ENCODE results near the gene IP6K1. TPM values are rescaled to one million over a fixed set of nuclear protein-coding genes. Genes with fewer than 3 reads are reported as not detected.
A peak's percentile ranks its signal among the peaks of the same experiment; 100 is the strongest.

IP6K1 gene
- polyA plus RNA-seq, 1 donor (not counting 4 experiments of a cell fraction or from before 2014, with no cell fraction given): 24.5 TPM

DNA sequence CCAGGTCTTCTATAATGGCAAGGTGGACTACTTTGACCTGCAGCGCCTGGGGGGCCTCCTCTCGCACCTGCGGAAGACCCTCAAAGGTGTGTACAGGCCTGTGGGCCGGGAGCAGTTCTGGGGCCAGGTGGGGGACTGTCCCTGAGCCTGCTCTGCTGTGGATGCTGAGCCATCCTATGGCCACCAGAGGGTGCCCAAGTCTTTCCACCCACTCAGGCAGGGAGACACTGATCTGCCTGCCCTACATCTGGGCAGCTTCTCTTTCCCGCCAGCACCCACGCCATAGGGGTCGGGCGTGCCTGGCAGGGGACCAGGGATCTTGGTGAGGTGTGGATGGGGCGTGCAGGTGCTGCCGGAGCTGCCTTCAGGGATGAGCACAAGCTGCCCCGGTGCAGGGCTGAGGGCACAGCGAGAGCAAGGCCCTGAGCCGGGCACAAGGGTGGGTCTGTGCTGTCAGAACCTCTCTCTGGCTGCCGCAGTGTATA lies 82.9 kb downstream of the IP6K1 start:
- Histone ChIP-seq H3K4me1 (ENCODE audit: control insufficient read depth, extremely low read depth, insufficient read depth, low read length) (peaks cover 4% of the 10 kb centered on the region), H3K9me3 (ENCODE audit: control insufficient read depth, low read depth, low read length) (no peaks in the 10 kb centered on the region), H3K4me3 (ENCODE audit: control insufficient read depth in 2 of 3, extremely low read depth in 1 of 3, insufficient read depth in 2 of 3, low read depth in 1 of 3, low read length in 3 of 3) (no peak overlapping the region), H3K9ac (ENCODE audit: control insufficient read depth, extremely low read depth, insufficient read depth, low read length) (no peak overlapping the region), H2AFZ (ENCODE audit: control insufficient read depth, low read length) (no peak overlapping the region), H3K27ac (ENCODE audit: control insufficient read depth, insufficient read depth, low read length) (no peak overlapping the region), H3K79me2 (ENCODE audit: control insufficient read depth, insufficient read depth, low read length) (no peaks in the 10 kb centered on the region), H4K20me1 (ENCODE audit: control insufficient read depth, extremely low read depth, insufficient read depth, low read length) (no peaks in the 10 kb centered on the region), H3K27me3 (ENCODE audit: control insufficient read depth, extremely low read depth, insufficient read depth, low read length) (no peaks in the 10 kb centered on the region), H3K9me1 (ENCODE audit: control insufficient read depth, extremely low read depth, insufficient read depth, low read length) (no peaks in the 10 kb centered on the region), H3K36me3 (ENCODE audit: control insufficient read depth in 2 of 2, extremely low read depth in 1 of 2, insufficient read depth in 2 of 2, low read length in 2 of 2) (peaks cover 29 to 35% of the 10 kb centered on the region in 2 experiments), H3K4me2 (ENCODE audit: control insufficient read depth, extremely low read depth, insufficient read depth, low read depth, low read length) (no peak overlapping the region)
- DNase-seq (ENCODE audit: low read depth, low spot score) (no peak), FAIRE-seq (peak; percentile 63)
- no peak for TF ChIP-seq EZH2 (IDR thresholded peaks at IDR 0.05; ENCODE audit: low read length)
- TF ChIP-seq CTCF (optimal IDR thresholded peaks at IDR 0.05 in 1 of 3, IDR thresholded peaks at IDR 0.05 in 1 of 3, conservative IDR thresholded peaks at IDR 0.05 in 1 of 3; ENCODE audit: extremely low read depth in 1 of 3, insufficient read depth in 2 of 3, low read length in 3 of 3): peak in 2 of 3 experiments; percentile 81 to 94
- dilution Hi-C loops (cut with MboI; ENCODE audit: extremely low pct_ligation_motif_present, low sequenced_read_pairs): no loop called here

DNA sequence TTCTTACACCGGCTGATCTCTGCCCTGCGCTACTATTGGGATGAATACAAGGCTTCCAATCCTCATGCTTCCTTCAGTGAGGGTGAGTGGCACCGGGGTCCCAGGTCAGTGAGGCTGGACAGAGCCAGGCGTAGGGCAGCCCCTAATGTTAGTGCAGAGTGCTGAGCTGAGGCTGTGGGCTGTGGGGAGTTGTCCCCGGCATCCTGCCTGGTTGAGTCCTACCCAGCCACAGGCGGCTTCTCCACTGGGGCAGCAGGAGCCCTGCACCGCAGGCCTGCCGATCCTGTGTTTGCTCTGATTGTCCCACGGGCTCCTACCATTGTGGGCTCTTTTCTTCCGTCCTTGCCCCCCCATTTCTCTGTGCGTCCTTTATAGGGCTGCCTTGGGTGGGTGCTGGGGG lies 83.7 kb downstream of the IP6K1 start:
- H3K36me3 ChIP-seq (ENCODE audit: control insufficient read depth in 2 of 2, extremely low read depth in 1 of 2, insufficient read depth in 2 of 2, low read length in 2 of 2): peaks cover 35 to 40% of the 10 kb centered on the region in 2 experiments
- FAIRE-seq: no peak

More for the DNA sequence above, 83.7 kb downstream of the IP6K1 start:
- Histone ChIP-seq H2AFZ (ENCODE audit: control insufficient read depth, low read length) (no peak overlapping the region), H4K20me1 (ENCODE audit: control insufficient read depth, extremely low read depth, insufficient read depth, low read length) (no peaks in the 10 kb centered on the region), H3K27ac (ENCODE audit: control insufficient read depth, insufficient read depth, low read length) (no peak overlapping the region), H3K4me3 (ENCODE audit: control insufficient read depth in 2 of 3, extremely low read depth in 1 of 3, insufficient read depth in 2 of 3, low read depth in 1 of 3, low read length in 3 of 3) (no peak overlapping the region), H3K9me3 (ENCODE audit: control insufficient read depth, low read depth, low read length) (no peaks in the 10 kb centered on the region), H3K9ac (ENCODE audit: control insufficient read depth, extremely low read depth, insufficient read depth, low read length) (no peak overlapping the region), H3K4me1 (ENCODE audit: control insufficient read depth, extremely low read depth, insufficient read depth, low read length) (peaks cover 4% of the 10 kb centered on the region), H3K4me2 (ENCODE audit: control insufficient read depth, extremely low read depth, insufficient read depth, low read depth, low read length) (no peak overlapping the region), H3K27me3 (ENCODE audit: control insufficient read depth, extremely low read depth, insufficient read depth, low read length) (no peaks in the 10 kb centered on the region), H3K9me1 (ENCODE audit: control insufficient read depth, extremely low read depth, insufficient read depth, low read length) (no peaks in the 10 kb centered on the region), H3K79me2 (ENCODE audit: control insufficient read depth, insufficient read depth, low read length) (no peaks in the 10 kb centered on the region)
- TF ChIP-seq CTCF (optimal IDR thresholded peaks at IDR 0.05 in 1 of 3, IDR thresholded peaks at IDR 0.05 in 1 of 3, conservative IDR thresholded peaks at IDR 0.05 in 1 of 3; ENCODE audit: extremely low read depth in 1 of 3, insufficient read depth in 2 of 3, low read length in 3 of 3) (no peak), EZH2 (IDR thresholded peaks at IDR 0.05; ENCODE audit: low read length) (no peak)
- DNase-seq (ENCODE audit: low read depth, low spot score): no peak
- dilution Hi-C loops (cut with MboI; ENCODE audit: extremely low pct_ligation_motif_present, low sequenced_read_pairs): no loop called here
